Measurements from ENCODE around the gene PPID.
"Not testable (repeated sequence)": the region's sequence is repeated elsewhere in the genome, so short reads cannot be mapped to it uniquely, and the experiment has no call there.

Gene PPID

GRCh38 chr4:158667651-158668198 lies 55.5 kb downstream of the PPID start:
- DNase-seq (ENCODE audit: low read depth in 2 of 2), result no peak

GRCh38 chr4:158666892-158667291 lies 56.3 kb downstream of the PPID start:
- DNase-seq (ENCODE audit: low read depth in 2 of 2), result no peak

- DNase-seq (ENCODE audit: low read depth in 2 of 2), result no peak
These were observed 58.4 kb downstream of the PPID start for GRCh38 chr4:158664806-158665205.

- not testable (repeated sequence) for DNase-seq (ENCODE audit: low read depth in 2 of 2)
These were observed 59.2 kb downstream of the PPID start for GRCh38 chr4:158663707-158664625.

DNA sequence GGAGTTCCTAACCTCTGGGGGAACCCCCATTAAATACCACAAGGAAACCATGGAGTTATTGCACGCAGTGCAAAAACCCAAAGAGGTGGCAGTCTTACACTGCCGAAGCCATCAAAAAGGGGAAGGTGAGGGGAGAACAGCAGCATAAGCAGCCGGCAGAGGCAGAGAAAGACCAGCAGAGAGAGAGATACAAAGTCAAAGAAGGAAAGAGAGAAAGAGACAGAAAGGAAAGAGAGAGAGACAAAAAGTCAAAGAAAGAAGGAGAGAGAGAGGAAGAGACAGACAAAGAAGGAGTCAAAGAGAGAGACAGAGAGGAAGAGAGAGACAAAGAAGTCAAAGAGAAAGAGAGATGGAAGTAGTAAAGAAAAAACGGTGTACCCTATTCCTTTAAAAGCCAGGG lies 59.9 kb downstream of the PPID start:
- DNase-seq (ENCODE audit: low read depth in 2 of 2), result not testable (repeated sequence)

Data from stimulated activated CD4-positive, alpha-beta T cell treated with anti-CD3 and anti-CD28 coated beads, Interleukin-15, amount 100 ng/mL, for 48 hours (primary cell).